ENCODE measurements around the gene IRGC.

IRGC gene

DNA sequence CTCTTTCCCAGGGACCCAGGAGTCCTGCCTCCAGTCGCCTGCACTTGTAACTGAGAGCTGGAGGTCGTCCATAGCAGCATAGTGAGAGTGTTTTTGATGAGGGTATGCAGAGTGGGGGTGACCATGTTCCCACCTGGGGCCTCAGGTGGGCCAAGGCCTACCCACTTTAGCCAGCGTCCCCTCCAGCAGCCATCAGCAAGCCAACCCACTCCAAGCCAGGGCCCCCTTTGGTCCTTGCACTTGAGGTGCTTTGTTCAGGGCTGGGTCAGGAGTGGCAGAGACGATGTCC, 50.8 kb downstream of the IRGC start:
- CTCF ChIA-PET = interaction anchor here (0.5 to 17.4 kb wide), 47 partner anchors 11 to 387 kb away, joined by 3 to 213 read pairs (median 4); partner anchors contain the start of genes IRGQ, KCNN4, SMG9 and ZNF283
- Histone ChIP-seq H3K4me1 (ENCODE audit: control insufficient read depth, insufficient read depth, low read length) (peaks cover 8% of the 10 kb centered on the region), H3K36me3 (ENCODE audit: control insufficient read depth in 2 of 2, insufficient read depth in 1 of 2, low read length in 2 of 2) (no peaks in the 10 kb centered on the region), H3K27ac (ENCODE audit: extremely low read depth, low read depth, low read length) (no peak overlapping the region), H3K9me3 (ENCODE audit: control insufficient read depth, insufficient read depth, low read depth, low read length) (no peaks in the 10 kb centered on the region), H3K4me3 (ENCODE audit: low read depth, low read length) (no peak overlapping the region)
- POLR2A ChIA-PET = interaction anchor here (1.1 to 4.3 kb wide), 8 partner anchors 10 to 184 kb away, joined by 3 to 24 read pairs (median 8); partner anchors contain the start of genes PLAUR, SMG9, ZNF221 and ZNF283
- no peak for TF ChIP-seq ZNF133 (tag by site-specific recombination; IDR thresholded peaks at IDR 0.05)
- TF ChIP-seq ZEB2 (tag by site-specific recombination; IDR thresholded peaks at IDR 0.05) = 0 out of 2 replicates have a peak, but pooled peaks have one; percentile 11
- TF ChIP-seq ZBTB17 (tag by site-specific recombination; IDR thresholded peaks at IDR 0.05) = peak; percentile 10; the same call in 1 of the 2 replicates
- TF ChIP-seq, protein P1, sequence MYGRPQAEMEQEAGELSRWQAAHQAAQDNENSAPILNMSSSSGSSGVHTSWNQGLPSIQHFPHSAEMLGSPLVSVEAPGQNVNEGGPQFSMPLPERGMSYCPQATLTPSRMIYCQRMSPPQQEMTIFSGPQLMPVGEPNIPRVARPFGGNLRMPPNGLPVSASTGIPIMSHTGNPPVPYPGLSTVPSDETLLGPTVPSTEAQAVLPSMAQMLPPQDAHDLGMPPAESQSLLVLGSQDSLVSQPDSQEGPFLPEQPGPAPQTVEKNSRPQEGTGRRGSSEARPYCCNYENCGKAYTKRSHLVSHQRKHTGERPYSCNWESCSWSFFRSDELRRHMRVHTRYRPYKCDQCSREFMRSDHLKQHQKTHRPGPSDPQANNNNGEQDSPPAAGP (tag by site-specific recombination; IDR thresholded peaks at IDR 0.05) = 0 out of 2 replicates have a peak, but pooled peaks have one; percentile 12

DNA sequence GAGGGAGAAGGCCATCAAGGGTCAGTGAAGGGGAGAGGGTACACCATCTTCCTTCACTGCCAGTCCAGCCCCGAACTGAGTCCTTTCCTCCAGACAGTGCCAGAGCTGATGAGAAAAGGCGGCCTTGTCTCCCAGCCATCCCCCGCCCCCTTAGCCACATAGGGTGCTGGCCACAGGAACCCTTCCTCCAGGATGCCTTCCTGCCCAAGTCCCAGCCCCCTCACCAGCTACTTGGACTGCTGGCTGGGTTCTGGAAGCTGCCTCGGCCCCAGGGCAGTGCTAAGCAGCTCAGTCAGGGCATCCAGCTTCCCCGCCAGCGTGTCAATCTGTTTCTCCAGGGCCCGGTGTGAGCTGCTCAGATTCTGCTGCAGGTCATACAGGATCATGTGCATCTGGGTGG, 51.4 kb downstream of the IRGC start:
- POLR2A ChIA-PET = interaction anchor here (0.8 to 3.0 kb wide), 3 partner anchors 9 to 99 kb away, joined by 3 to 15 read pairs (median 10); partner anchors contain the start of gene SMG9
- TF ChIP-seq ZNF19 (tag by site-specific recombination; IDR thresholded peaks at IDR 0.05; ENCODE audit: low read depth) = no peak
- TF ChIP-seq ZSCAN5A (tag by site-specific recombination; IDR thresholded peaks at IDR 0.05) = no peak
- TF ChIP-seq, protein P2, sequence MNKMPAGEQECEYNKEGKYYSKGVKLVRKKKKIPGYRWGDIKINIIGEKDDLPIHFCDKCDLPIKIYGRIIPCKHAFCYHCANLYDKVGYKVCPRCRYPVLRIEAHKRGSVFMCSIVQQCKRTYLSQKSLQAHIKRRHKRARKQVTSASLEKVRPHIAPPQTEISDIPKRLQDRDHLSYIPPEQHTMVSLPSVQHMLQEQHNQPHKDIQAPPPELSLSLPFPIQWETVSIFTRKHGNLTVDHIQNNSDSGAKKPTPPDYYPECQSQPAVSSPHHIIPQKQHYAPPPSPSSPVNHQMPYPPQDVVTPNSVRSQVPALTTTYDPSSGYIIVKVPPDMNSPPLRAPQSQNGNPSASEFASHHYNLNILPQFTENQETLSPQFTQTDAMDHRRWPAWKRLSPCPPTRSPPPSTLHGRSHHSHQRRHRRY (tag by site-specific recombination; IDR thresholded peaks at IDR 0.05) = no peak
- TF ChIP-seq ZNF302 (tag by site-specific recombination; IDR thresholded peaks at IDR 0.05; ENCODE audit: low read depth) = no peak
- no peak for TF ChIP-seq ZNF626 (tag by site-specific recombination; IDR thresholded peaks at IDR 0.05)
- Histone ChIP-seq H3K36me3 (ENCODE audit: control insufficient read depth in 2 of 2, insufficient read depth in 1 of 2, low read length in 2 of 2) (no peaks in the 10 kb centered on the region), H3K4me3 (ENCODE audit: low read depth, low read length) (no peak overlapping the region), H3K4me1 (ENCODE audit: control insufficient read depth, insufficient read depth, low read length) (peaks cover 8% of the 10 kb centered on the region), H3K9me3 (ENCODE audit: control insufficient read depth, insufficient read depth, low read depth, low read length) (no peaks in the 10 kb centered on the region), H3K27ac (ENCODE audit: extremely low read depth, low read depth, low read length) (no peak overlapping the region)
- CTCF ChIA-PET = interaction anchor here (0.6 to 17.4 kb wide), 23 partner anchors 10 to 511 kb away, joined by 3 to 213 read pairs (median 4); partner anchors contain the start of genes KCNN4, SMG9 and ZNF283

- CTCF ChIA-PET = interaction anchor here (0.6 to 17.4 kb wide), 19 partner anchors 10 to 512 kb away, joined by 3 to 213 read pairs (median 4); partner anchors contain the start of genes KCNN4, SMG9 and ZNF221
- Histone ChIP-seq H3K27ac (ENCODE audit: extremely low read depth, low read depth, low read length) (no peak overlapping the region), H3K9me3 (ENCODE audit: control insufficient read depth, insufficient read depth, low read depth, low read length) (no peaks in the 10 kb centered on the region), H3K36me3 (ENCODE audit: control insufficient read depth in 2 of 2, insufficient read depth in 1 of 2, low read length in 2 of 2) (no peaks in the 10 kb centered on the region), H3K4me3 (ENCODE audit: low read depth, low read length) (no peak overlapping the region), H3K4me1 (ENCODE audit: control insufficient read depth, insufficient read depth, low read length) (peaks cover 8% of the 10 kb centered on the region)
- POLR2A ChIA-PET = interaction anchor here (0.8 to 3.0 kb wide), 2 partner anchors 9 to 99 kb away, joined by 3 to 15 read pairs; no protein-coding TSS in a partner anchor
- TF ChIP-seq TCF7L2 (IDR thresholded peaks at IDR 0.05; ENCODE audit: borderline replicate concordance, low read depth, low read length) (no peak), ZNF664 (tag by site-specific recombination; IDR thresholded peaks at IDR 0.05) (peak; percentile 97), HOXC10 (CRISPR knock-in tag; IDR thresholded peaks at IDR 0.05) (no peak), ZNF248 (tag by site-specific recombination; IDR thresholded peaks at IDR 0.05) (no peak)
Observed at GRCh38 chr19:43767818-43768217, 51.9 kb downstream of the IRGC start.
